Mucosa of stomach (tissue), 1 donor: ENCODE results near the gene FBXO15.

ENCODE experiments used
- H3K27me3 ChIP-seq: one replicate; pipeline ENCODE4 v1.7.0; 2013; ENCODE audit warnings: mild to moderate bottlenecking, low read length; ENCODE audit not compliant: control insufficient read depth, insufficient read depth
- H3K36me3 ChIP-seq: one replicate; pipeline ENCODE4 v1.7.0; 2013; ENCODE audit warnings: low read length; ENCODE audit not compliant: control insufficient read depth, insufficient read depth
- H3K4me1 ChIP-seq: one replicate; pipeline ENCODE4 v1.7.0; 2013; ENCODE audit warnings: mild to moderate bottlenecking, low read length; ENCODE audit not compliant: control insufficient read depth, insufficient read depth
- H3K4me3 ChIP-seq: one replicate; pipeline ENCODE4 v1.7.0; 2013; ENCODE audit warnings: low read length
- H3K9ac ChIP-seq: one replicate; pipeline ENCODE4 v1.7.0; 2013; ENCODE audit warnings: mild to moderate bottlenecking, low read length, moderate library complexity
- H3K9me3 ChIP-seq: one replicate; pipeline ENCODE4 v1.7.0; 2013; ENCODE audit warnings: mild to moderate bottlenecking, low read length, moderate library complexity; ENCODE audit not compliant: control insufficient read depth
- donor health status: Pancreatic carcinoma.

Gene FBXO15

DNA sequence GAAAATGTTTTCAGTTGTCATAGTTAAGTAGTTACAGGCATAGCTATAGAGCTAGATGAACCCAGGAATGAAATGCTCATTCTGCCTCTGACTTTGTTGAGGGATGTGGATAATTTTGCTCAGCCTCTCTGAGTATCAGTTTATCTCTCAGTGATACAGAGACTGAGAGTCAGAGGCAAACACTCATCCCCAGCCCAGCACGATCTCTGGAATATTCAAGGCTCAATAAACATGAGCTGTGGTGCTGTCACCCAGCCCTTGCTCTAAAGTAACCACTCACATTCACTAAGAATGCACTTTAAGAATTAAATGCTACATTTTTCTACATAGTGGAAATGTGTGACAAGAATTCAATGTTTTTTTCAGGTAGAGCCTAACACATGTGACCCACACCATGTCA lies 31.2 kb upstream of the FBXO15 start:
- Histone ChIP-seq H3K36me3 (no peaks in the 10 kb centered on the region), H3K4me1 (no peaks in the 10 kb centered on the region)

DNA sequence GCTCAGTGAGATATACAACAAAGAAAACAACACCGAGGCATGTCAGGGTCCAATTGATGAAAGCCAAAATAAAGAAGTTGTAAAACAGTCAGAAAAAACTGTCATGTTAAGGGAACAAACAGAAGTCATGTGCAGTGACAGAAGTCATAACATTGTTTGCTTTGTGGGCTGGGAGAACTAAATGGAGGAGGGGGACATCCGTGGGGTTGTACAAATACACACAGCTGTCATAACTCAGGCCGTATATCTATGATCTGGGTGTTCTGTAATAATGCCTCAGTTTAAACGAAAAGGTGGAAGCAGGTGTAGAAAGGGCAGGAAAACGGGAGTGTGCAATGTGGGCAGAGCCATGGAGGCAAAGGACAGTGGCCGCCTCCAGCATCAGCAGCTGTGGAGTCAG lies 28.0 kb upstream of the FBXO15 start:
- Histone ChIP-seq H3K4me3 (no peak overlapping the region), H3K9ac (no peak overlapping the region), H3K4me1 (no peaks in the 10 kb centered on the region), H3K36me3 (no peaks in the 10 kb centered on the region), H3K27me3 (peaks cover 3% of the 10 kb centered on the region), H3K9me3 (no peaks in the 10 kb centered on the region)

More for the DNA sequence above, 31.2 kb upstream of the FBXO15 start:
- no peak overlapping the region for H3K9ac ChIP-seq
- H3K9me3 ChIP-seq = no peaks in the 10 kb centered on the region
- H3K4me3 ChIP-seq = no peak overlapping the region
- peaks cover 3% of the 10 kb centered on the region for H3K27me3 ChIP-seq

DNA sequence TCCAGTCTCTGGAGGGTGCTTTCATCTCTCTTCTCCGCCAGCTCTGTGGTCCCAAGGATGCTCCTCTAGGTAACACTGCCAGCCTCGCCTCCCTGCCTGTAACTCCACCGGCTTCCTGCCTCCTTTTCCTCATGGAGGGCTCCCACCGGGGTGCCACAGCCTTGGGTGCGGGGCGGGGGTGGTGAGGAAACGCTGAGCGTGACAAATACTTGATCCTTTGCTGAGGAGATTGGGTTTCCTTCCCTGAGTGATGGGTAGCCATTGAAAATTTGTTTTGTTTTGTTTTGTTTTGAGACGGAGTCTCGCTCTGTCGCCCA lies 25.8 kb upstream of the FBXO15 start:
- no peaks in the 10 kb centered on the region for H3K9me3 ChIP-seq
- no peaks in the 10 kb centered on the region for H3K4me1 ChIP-seq
- peaks cover 3% of the 10 kb centered on the region for H3K27me3 ChIP-seq
- no peak overlapping the region for H3K4me3 ChIP-seq
- no peaks in the 10 kb centered on the region for H3K36me3 ChIP-seq
- H3K9ac ChIP-seq = no peak overlapping the region

DNA sequence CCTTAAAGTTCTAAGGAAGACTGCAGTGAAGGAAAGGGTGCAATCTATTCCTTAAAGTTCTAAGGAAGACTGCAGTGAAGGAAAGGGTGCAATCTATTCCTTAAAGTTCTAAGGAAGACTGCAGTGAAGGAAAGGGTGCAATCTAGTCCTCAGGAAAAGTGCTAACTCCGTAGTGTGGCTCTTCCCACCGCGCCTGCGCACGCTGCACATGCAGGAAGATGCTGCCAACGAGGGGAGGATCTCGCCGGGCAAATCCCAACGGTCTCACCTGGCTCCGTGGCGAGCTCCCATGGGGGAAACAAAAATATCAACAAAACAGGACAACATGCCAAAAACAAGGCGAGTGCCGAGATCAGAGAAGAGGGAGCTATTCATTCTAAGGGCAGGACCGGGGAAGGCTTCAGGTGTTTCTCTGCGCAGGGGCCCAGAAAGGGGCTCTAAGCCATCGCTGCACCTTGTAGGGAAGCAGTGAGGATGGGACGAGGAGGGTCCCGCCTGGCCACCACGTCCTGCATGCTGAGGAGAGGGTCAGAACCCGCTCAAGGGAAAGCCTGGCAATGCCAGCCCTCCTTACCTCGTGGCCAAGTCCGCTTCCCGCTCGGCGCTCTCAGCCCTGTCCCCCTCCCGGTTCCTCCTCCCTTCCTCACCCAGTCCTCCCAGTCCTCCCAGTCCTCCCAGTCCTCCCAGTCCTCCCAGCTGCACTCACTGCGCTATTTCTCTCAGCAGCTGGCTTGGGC lies 25.2 kb upstream of the FBXO15 start:
- H3K36me3 ChIP-seq = no peaks in the 10 kb centered on the region
- peaks cover 3% of the 10 kb centered on the region for H3K27me3 ChIP-seq
- no peaks in the 10 kb centered on the region for H3K4me1 ChIP-seq
- peak overlapping the region; percentile 20 for H3K4me3 ChIP-seq
- no peak overlapping the region for H3K9ac ChIP-seq
- H3K9me3 ChIP-seq = no peaks in the 10 kb centered on the region

DNA sequence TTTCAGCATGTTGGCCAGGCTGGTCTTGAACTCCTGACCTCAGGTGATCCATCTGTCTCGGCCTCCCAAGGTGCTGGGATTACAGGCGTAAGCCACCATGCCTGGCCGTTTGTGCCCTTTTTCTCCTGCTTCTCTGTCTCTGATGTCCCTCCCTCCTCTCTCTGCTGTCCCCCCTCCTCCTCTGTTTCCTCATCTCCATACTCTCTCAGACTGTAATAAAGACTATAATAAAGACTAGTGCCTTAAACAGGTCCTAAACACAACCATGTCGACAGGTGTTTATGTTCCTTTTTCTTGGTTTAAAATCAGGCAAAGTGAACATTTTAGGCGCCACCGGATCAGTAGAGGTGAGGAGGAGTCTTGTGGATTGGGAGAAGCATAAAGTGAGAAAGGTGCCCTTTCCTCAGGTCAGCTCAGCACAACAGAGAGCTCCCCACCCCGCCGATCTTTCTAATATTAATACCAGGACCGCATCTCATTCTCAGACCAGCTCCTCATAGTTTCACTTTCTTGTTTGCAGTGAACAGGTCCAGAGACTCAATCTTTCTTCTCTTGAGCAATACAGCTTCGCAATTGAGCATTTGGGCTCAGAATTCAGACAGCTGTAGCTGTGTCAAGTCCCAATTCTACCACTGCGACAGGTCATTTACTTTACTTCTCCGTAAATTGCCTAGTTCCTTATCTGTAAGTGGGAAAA lies 24.4 kb upstream of the FBXO15 start:
- H3K4me1 ChIP-seq = no peaks in the 10 kb centered on the region
- no peaks in the 10 kb centered on the region for H3K9me3 ChIP-seq
- H3K27me3 ChIP-seq = peaks cover 3% of the 10 kb centered on the region
- H3K4me3 ChIP-seq = peak overlapping the region; percentile 20
- H3K9ac ChIP-seq = peak overlapping the region; percentile 44
- H3K36me3 ChIP-seq = no peaks in the 10 kb centered on the region

DNA sequence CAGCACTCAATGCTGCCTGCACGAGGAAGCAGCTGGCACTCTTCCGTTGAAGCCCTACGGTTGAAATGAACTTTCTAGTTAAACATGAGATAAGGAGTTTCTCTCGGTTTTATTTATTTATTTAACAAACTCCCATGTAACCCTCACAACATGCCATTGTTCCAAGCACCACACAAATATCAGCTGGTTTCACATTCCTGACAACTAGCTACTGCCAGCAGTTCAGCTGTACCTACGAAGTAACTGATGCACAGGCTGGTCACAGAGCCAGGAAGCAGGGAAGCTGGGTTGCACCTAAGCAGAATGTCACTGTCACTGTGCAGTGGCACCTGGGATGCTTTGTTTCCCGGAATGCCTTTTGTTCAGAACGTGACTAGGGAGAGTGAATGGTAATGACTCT lies 18.8 kb upstream of the FBXO15 start:
- no peaks in the 10 kb centered on the region for H3K9me3 ChIP-seq
- H3K27me3 ChIP-seq = no peaks in the 10 kb centered on the region
- no peaks in the 10 kb centered on the region for H3K4me1 ChIP-seq
- no peak overlapping the region for H3K9ac ChIP-seq
- H3K36me3 ChIP-seq = no peaks in the 10 kb centered on the region
- H3K4me3 ChIP-seq = no peak overlapping the region

DNA sequence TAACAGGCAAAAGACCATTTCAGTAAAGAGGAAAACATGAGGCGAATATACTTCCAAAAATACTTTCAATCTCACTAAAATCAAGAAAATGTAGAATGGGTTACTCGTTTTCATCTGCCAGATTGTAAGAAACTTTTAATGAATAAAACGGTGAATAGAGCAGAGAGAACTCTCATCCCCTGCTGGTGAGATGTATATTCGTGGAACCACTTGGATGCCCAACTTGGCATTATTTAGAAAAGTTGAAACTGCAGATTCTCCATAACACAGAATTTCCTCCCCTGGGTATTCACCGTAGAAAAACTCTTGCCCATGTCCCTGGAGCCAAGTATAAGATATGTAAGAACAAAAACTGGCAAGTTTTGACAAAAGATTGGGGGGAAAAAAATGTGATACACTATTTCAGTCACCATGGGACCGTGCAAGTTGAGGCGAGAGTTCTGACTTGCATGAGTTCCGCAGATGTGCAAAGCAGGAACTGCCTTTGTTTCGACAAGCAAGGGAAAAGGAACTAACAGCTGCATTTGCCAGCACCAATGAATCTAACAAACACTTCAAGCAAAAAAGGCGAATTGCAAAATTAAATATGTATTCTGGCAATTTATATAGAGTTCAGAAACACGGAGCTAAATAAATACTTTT lies 15.5 kb upstream of the FBXO15 start:
- H3K4me1 ChIP-seq = no peaks in the 10 kb centered on the region
- no peaks in the 10 kb centered on the region for H3K27me3 ChIP-seq
- no peaks in the 10 kb centered on the region for H3K9me3 ChIP-seq
- no peaks in the 10 kb centered on the region for H3K36me3 ChIP-seq
- no peak overlapping the region for H3K4me3 ChIP-seq
- H3K9ac ChIP-seq = no peak overlapping the region

DNA sequence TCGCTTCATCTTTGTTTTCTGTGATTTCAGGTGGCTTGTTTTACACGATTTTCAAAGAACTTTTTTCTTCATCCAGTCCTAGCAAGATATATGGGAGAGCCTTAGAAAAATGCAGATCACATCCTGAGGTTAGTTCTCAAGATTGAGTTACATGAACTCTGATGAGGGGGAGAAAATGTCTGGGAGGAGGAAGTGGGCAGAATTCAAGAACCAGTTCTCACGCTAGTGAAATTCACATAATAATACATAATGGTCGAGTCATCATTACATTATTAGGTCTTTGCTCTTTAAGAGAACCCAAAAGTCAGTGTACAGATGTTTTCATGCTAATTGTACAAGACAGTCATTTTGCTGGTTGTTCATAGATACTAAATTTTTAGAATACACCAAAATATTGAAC lies 7.6 kb upstream of the FBXO15 start:
- Histone ChIP-seq H3K27me3 (no peaks in the 10 kb centered on the region), H3K36me3 (peaks cover 4% of the 10 kb centered on the region), H3K4me3 (no peak overlapping the region), H3K9ac (no peak overlapping the region), H3K9me3 (no peaks in the 10 kb centered on the region), H3K4me1 (no peaks in the 10 kb centered on the region)

DNA sequence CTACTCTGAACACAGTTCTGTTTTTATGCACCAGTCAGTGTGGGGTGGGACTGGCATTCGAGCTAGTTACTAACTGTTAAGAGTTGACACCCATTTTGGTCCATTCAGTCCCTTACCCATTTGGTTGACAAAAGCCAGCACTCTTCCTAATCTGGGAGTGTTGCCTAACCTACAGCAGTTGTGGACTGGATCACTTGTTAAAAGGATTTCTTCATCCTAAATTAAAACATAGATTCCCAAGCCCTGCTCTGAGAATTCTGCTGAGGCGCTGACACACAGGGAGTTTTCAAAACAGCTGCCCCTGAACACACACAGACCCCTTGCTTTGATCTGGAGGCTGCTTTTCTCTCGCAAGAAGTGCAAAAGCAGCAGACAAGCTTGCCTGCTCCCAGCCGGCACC lies 7.1 kb upstream of the FBXO15 start:
- no peak overlapping the region for H3K4me3 ChIP-seq
- peaks cover 3% of the 10 kb centered on the region for H3K4me1 ChIP-seq
- no peak overlapping the region for H3K9ac ChIP-seq
- peaks cover 4% of the 10 kb centered on the region for H3K36me3 ChIP-seq
- no peaks in the 10 kb centered on the region for H3K27me3 ChIP-seq
- no peaks in the 10 kb centered on the region for H3K9me3 ChIP-seq

DNA sequence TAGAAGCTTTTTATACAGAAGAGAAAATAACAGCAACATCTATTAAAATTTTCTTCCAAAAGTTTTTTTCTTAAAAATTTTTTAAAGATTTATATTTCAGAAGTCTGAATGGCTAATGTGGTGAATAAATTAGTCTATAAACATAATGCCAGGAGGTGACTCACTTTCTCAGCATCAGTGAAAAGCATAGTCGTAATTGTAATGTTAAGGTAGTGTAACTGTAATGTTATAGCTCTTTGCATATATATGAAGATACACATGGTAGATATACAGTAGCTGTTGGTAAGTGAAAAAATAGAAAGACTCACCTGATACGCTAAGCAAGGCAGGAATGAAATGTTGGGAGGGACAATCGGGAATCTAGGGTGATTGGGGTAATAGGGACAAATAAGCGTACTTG lies 6.2 kb upstream of the FBXO15 start:
- H3K4me3 ChIP-seq = no peak overlapping the region
- H3K36me3 ChIP-seq = peaks cover 4% of the 10 kb centered on the region

DNA sequence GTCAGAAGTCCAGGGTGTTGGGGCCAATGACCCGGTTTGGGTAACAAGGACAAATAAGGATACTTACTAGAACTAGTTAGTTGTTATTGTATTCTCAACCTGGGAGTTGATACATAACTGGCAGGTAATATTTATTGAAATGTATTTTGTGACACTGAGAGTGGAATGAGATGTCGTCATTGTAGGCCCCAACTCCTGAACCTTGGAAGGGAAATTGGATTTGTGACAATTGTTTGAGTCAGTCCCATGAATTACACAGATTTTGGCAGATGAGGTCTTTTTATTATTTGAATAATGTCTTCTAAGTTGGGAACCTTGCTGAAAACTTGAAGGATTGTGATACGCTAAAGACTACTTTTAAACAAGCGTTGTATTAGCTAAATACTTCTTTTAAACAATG lies 5.7 kb upstream of the FBXO15 start:
- Histone ChIP-seq H3K9ac (no peak overlapping the region), H3K4me1 (peaks cover 6% of the 10 kb centered on the region), H3K27me3 (no peaks in the 10 kb centered on the region), H3K9me3 (no peaks in the 10 kb centered on the region), H3K4me3 (no peak overlapping the region), H3K36me3 (peaks cover 4% of the 10 kb centered on the region)

More for the DNA sequence above, 6.2 kb upstream of the FBXO15 start:
- Histone ChIP-seq H3K4me1 (peaks cover 6% of the 10 kb centered on the region), H3K9me3 (no peaks in the 10 kb centered on the region), H3K9ac (no peak overlapping the region), H3K27me3 (no peaks in the 10 kb centered on the region)

DNA sequence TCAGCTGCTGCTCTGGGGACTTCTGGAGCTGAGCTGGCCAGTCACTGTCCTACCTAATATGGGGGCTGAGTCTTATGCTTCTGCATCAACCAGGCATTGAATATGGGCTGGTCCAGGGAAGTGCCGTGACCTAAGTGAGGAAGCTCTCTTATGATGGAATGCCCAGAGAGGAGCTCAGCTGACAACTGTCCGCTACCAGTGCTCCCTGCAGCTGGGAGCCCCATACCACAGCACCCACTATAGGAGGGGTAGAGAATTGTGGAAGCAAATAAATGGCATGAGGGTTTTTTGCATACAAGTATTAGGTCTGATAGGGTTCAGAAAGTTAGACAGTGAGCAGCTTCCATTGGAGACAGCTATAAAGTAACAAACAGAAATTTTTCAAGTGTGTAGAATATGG lies 5.2 kb upstream of the FBXO15 start:
- Histone ChIP-seq H3K4me1 (peaks cover 6% of the 10 kb centered on the region), H3K36me3 (peaks cover 4% of the 10 kb centered on the region), H3K4me3 (no peak overlapping the region), H3K27me3 (no peaks in the 10 kb centered on the region), H3K9ac (no peak overlapping the region), H3K9me3 (no peaks in the 10 kb centered on the region)
